PFSK-1 (cell line): ENCODE results near the gene MAST4.

Experiments used
- POLR2AphosphoS5 ChIP-seq: IDR thresholded peaks from 2 replicates; pipeline ENCODE4 v1.6.1; 2012; ENCODE audit warnings: low read depth, mild to moderate bottlenecking, control low read depth, low read length, moderate library complexity
- TAF1 ChIP-seq: IDR thresholded peaks from 2 replicates; pipeline ENCODE4 v1.6.1; 2012; ENCODE audit warnings: low read length, control low read depth, borderline replicate concordance; ENCODE audit not compliant: insufficient read depth

DNA sequence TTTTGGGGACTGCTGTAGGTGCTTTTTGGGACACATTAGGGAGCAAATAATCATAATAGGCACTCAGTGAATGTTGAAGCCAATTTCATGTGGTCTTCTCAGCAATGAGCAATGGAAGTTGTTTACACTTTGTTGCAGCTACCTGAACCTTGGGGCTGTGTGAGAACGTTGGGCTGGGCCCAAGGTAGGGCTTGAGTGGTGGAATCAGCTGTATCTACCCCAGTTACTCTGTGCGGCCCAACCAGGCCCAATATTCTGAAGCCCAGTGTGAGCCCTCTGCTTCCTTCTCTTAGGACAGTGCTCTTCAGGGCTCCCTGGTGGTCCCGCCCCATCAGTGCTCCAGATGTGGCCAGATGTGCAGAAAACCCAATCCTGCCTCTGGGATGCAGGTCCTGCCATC is 38.4 kb downstream of the MAST4 start:
- no peak for TF ChIP-seq TAF1
- TF ChIP-seq POLR2AphosphoS5: no peak
